ENCODE results near the gene COBL.

The COBL gene

DNA sequence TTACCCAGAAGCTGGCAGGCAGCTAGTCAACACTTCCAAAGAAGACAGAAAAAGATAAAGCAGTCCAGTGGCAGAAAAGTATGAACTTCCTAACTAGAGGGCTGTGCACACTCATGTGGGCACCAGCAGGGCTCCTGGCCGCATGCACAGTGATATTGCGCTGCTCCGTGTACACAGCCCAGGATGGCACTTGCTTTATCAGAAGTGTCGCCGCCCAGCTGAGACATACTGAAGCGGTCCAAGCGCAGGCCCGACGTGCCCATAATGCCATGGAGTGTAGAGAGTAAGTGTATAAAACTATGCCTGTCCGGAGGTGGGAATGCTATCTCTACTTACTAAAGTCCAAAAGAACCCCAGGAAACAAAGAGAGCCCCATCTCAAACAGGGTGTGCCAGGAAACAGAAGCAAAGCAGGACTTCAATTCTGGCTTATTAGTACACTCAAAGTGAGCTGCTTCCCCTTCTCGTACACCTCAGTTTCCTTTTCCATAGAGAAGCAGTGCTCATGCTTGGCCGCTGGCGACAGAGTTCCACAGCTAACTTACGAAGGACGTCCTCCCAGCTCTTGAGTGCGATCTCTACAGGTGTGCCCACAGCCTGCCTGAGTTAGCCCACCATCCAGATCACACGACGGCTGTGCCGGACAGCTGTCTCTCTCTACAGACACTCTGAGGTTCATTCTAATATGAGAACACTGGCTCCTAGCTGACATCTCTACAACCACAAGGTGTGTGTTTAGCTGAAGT is 234.3 kb downstream of the COBL start:
- no peak for DNase-seq (ENCODE audit: extremely low read depth in 1 of 2, low read depth in 1 of 2)

DNA sequence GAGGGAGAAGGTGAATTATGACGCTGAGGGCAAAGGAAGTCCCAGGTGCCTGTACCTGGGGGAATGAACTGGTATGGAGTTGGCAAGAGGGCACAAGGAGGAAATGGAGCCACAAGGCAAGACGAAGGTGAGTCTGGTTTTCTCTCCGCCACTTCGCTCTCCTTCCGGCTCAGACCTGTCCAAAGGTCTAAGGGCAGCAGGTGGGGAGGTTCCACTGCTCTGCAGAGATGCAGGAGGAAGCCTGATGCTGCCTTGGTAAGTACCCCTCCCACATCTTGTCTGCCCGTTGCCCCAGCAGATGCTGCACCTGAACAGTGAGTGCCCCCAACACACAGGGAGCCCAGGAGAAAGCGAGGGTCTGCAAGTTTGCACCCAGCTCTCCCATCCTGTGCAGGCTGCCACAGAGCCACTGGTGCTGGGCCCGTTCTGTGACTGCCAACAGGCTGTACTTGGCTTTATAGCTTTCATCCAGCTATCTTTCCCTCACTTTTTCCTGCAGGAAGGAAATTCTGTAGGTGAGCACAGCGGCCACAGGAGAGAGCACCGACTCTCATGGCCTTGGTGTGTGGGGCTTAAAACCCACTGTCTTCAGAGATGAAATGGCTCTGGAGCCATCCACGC is 235.2 kb downstream of the COBL start:
- no peak for DNase-seq (ENCODE audit: extremely low read depth in 1 of 2, low read depth in 1 of 2)

DNA sequence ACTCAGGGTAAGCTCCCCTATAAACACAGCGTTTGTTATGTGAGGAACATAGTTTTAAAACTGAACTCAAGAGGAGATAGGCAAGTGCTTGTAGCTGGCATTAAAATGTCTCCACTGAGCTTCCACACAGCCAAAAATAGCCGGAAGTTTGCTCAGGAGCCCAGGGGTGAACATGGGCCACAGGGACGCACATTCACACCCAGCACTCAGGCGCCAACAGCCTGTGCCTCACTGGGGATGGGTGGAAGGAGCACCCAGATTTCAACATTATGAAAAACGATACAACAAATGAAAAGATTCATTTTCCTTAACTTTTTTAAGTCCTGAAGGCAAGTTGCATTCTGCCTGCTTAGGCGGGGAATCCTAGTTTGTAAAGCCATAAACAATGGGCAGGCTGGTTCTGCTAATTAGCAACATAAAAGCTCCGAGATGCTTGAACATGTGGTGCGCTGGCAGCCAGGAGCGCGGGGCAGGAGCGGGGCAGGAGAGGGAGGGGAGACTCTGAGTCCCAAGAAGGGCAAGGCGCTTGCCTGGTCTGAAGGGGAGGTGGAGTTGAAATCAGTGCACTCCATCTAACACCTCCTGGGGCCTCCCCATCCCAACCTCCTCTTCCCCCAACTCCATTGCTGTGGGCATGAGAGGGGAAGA is 235.9 kb downstream of the COBL start:
- DNase-seq (ENCODE audit: extremely low read depth in 1 of 2, low read depth in 1 of 2) = no peak

DNA sequence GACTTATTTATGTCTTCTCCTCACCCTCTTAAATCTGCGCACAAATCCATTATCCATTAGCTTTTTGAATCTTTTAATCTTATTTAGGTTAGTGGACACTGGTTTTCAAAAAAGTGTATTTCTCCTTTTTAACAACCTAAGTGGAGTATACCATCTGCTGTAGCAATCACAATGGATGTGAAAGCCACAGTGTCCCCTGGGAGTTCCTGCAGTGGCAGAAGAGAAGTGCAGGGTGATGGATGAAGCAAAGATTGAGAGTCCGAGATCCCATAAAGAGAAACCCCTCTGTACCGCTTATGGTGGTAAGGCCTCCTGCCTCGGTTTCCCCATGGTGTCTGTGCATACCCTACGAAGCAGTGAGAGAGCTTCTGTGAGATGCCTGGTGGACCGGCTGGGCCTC is 236.4 kb downstream of the COBL start:
- DNase-seq (ENCODE audit: extremely low read depth in 1 of 2, low read depth in 1 of 2) = no peak

DNA sequence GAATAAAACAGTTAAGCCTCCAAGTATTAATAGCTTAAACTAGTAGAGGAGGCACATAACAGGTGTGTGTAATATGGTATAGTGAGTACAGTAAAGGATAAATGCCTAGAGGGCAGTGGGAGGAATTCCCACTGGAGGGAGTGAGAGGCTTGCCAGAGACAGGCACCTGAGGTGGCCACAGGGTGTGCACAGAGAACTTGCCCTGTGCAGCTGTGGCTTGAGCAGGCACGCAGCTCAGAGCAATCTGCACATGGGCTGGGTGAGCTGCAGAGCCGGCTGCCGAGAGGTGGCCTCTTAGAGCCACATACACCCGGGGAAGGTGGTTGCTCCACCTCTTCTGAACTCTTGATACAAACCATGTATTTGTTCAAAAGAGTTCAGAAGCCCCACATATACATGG is 237.1 kb downstream of the COBL start:
- no peak for DNase-seq (ENCODE audit: extremely low read depth in 1 of 2, low read depth in 1 of 2)

DNA sequence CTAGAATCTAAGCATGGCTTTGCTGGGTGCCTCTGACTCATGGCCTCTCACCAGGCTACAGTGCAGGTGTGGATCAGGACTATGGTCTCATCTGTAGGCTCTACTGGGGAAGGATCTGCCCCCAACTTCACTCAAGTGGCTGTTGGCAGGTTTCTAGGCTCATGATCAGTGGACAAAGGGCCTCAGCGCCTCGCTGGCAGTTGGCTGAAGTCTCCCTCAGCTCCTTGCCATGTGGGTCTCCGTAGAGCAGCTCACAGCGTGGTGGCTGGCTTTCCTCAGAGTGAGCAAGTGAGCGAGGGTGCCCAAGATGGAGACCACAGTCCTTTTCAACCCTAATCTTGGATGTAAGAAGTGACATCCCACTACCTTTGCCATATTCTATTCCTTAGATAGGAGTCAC is 238.0 kb downstream of the COBL start:
- no peak for DNase-seq (ENCODE audit: extremely low read depth in 1 of 2, low read depth in 1 of 2)

DNA sequence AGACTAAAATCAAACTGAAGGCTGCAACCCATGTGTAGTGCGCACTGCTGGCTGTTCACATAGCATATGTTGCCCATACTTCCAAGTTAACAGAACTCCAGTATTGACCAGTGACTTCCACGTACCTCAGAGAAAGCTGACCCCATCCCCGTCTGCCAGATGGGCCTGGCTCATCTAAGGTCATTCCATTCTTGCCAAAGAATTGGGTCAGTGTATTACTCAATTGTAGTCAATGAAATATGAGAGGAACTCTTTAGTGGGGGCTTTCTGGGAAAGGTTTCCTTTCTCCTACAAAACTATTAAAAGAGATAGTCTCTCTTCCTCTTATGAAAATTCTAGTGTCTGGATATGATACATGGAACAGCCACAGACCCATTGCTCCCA is 238.6 kb downstream of the COBL start:
- no peak for DNase-seq (ENCODE audit: extremely low read depth in 1 of 2, low read depth in 1 of 2)

DNA sequence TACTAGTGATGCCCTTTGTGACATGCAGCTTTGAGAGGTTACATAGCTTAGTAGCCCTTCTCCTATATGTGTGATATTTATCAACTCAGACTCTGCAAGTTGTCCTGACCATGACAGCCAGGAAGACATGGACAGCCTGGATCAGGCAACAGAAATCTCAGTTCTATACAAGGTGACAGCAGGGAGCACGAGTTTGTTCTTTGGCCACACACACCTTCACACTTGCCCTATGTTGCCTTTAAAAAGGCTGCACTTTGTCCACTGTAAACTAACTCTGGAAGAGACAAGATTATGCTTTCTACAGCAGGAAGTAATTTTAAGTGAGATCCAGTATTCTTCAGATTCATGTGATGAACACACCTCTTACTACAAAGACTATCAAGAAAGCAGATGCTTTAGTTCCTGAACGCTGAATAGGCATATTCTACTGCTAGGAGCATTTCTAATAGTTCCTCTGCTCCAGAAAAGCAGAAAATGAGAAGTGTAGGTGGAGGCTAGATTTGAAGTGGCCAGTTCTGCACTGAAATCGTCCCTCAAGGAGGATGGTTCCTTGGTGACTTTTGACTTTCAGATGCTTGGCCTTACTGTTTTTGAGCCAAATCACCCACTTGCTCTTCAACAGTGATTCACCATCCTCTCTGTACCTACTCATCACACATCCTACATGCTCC is 239.2 kb downstream of the COBL start:
- no peak for DNase-seq (ENCODE audit: extremely low read depth in 1 of 2, low read depth in 1 of 2)

DNA sequence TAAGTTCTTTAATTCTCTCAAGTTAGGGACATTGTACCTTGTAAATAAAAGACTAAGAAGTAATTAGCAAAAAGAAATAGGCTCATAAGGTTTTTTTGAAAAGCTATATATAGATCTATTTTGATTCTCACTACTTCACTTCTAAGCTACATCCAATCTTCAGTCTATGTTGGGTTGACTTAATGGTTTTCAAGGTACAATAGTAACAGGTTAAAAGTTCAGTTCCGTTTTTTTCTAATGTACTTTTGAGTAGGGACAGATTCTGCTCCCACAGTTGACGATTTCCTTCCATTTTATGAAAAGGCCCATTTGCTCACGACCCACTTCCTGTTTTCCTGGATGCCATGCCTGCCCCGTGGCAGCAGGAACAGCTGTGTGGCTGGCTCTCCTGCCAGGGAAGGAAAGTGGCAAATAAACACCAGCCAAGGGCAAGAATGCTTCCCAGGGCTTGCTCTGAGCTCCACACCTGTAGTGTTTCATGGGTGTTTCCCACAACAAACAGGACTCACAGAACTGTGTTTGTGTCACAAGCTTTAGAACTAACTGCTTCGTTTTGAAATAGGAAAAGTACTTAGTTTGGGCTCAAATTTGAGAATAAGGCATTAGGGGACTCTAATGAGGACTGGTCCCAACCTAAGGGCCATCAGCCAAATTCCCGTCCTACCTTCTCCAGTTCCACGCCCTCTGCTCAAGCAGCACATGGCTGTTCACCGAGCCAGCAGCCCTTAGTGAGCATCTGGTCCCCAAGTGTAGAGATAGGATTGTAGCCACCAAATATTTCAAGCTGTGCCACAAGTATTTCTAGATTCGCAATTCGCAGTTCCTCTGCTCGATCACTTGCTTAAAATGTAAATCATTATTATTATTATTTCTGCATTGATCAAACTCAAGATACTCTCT is 240.7 kb downstream of the COBL start:
- DNase-seq (ENCODE audit: extremely low read depth in 1 of 2, low read depth in 1 of 2) = no peak

DNA sequence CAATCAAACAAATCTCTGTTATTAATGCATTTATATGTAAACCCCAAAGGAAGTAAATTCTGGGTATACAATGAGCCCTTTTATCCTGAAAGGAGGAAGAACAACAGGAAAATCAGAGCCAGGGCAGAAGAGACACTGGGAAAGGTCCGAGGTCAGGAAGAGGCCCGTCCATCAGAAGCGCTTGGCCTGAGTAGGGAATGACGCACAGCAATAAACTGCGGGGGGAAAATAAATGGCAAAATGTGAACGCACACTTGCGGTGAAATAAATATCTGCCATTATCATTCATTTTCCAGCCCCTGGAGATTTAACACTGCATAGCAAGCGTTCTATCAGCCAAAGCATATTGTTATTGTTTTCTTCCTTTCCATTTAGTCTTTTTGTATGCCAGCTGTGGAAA is 243.4 kb downstream of the COBL start:
- no peak for DNase-seq (ENCODE audit: extremely low read depth in 1 of 2, low read depth in 1 of 2)

DNA sequence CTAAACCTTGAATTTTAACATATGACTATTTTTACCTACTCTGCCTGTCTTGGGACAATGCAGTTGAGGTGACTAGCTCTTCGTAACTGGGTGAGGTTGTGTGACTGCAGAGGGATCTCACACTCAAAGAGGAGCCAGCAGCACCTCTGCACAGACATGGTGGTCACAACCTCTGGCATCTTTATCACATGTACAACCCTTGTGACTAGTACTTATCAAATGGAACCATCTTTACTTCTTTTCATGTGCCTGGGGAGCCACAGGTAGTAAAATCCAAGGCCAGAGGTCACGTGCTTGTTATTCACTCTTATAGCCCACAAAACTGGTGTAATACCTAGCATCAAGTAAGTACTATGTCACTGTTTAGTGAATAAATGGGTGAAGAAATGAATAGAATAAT is 244.3 kb downstream of the COBL start:
- DNase-seq (ENCODE audit: extremely low read depth in 1 of 2, low read depth in 1 of 2) = no peak

DNA sequence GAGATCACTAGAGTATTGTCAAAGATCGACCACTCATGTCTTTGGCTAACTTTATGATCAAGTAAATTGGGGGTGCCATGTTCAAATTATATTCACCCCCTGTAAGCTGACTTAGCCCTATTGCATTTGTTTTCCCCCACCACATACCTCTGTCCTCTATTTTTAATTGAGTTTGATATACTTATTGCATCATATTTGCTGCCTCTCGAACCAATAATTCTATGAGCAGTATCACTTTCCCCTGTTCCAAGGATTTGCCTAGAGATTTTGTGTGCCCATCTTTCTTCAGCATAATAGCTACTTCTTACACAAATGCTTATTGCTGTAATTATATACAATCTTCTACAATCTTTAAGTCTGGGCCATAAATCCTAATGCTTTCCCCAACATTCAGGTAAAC is 245.2 kb downstream of the COBL start:
- no peak for DNase-seq (ENCODE audit: extremely low read depth in 1 of 2, low read depth in 1 of 2)

DNA sequence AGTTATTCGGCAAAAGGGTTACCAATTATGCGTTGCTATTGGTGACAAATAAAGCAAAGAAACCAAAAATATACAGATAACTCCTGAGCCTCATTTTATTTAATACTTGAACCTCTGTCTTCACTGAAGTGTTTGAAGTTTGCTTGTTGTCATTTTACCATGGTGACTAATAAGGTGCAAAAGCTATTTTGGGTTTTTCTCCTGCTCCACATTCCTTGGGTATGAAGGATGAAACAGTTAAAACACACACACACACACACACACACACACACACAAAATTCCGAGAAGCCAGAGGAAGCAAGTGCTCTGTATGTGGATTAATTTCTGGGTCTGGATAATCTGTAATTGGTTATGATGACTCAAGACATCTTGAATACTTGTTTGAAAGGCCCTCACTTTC is 246.5 kb downstream of the COBL start:
- DNase-seq (ENCODE audit: extremely low read depth in 1 of 2, low read depth in 1 of 2) = no peak

DNA sequence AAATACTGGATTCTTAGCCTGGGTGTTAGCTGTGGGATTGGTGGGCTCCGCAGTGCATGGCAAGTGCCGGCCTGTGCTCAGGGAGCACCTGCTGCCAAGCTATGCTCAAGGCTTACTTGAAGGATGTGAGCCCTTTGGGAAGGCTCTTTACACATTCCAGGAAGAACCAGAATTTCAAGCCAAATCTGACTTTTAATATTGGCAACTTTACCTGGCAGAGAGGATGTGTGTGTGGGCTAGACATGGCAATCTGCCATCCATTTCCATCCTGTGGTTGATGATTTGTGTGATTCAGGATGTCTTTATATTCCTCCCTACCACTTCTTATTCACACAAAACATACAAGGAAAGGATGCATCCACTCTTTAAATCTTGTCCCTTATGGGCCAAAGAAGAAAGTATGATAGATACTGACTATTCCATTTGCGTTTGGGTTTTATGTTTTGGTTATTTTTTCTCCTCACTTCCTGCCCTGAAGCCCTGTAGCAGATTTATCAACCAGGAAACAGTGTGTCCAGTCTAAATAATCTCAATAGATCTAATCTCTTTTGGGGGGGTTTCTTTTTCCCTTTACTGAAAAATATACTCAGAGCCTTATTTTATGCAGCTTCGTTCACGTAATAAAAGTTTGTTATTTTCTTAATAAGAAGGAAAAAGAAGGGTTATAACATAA is 247.1 kb downstream of the COBL start:
- DNase-seq (ENCODE audit: extremely low read depth in 1 of 2, low read depth in 1 of 2) = no peak

DNA sequence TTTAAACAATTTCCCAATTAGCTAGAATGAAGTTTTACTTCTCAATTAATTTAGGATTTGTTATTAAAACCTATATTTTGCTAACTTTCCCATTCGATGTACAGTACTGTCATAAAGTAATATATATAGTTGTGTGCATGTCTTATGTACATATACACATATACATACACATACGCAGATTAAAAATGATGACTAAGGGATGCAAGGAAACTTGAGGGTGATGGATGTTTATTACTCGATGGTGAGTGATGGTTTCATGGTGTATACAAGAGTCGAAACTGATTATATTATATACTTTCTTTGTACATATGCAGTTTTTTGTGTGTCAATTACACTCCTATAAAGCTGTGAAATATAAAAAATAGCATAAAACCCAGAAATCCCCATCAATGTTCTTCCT is 248.2 kb downstream of the COBL start:
- no peak for DNase-seq (ENCODE audit: extremely low read depth in 1 of 2, low read depth in 1 of 2)

DNA sequence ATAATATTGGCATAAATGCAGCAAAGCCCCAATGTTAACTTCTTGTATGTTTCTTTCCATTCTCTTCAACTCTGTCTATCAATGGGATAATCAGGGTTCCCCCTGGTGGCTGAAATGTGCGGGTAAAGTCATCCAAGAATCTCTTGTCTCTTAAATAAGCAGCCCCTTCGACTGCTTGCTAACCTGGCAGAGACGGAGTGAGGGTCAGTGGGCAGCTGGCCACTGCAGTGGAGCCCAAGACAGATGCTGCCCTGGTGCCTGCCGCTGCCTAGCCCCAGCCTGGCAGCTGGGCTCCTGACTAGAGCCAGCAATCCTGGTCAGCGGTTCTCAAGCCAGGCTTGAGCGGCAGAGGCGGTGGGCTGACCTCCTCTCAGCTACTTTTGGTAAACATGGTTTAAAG is 248.9 kb downstream of the COBL start:
- peak in 1 of 2 donors; percentile 3 for DNase-seq (ENCODE audit: extremely low read depth in 1 of 2, low read depth in 1 of 2)

DNA sequence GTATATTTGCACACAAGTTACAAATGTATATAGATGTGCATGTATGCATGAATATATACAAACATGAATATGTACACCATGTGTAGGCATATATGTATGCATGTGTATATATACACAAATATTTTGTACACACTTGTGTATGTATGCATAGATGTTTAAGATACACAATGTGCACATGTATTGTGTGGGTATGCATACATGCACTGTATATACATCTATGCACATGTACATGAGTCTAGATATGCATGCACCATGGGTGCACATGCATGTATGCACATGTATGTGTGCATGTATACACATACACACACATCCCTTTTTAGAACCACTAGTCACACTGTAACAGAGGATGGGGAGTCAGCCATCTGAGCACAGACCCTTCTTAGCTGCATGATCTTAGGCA is 249.4 kb downstream of the COBL start:
- DNase-seq (ENCODE audit: extremely low read depth in 1 of 2, low read depth in 1 of 2) = no peak

DNA sequence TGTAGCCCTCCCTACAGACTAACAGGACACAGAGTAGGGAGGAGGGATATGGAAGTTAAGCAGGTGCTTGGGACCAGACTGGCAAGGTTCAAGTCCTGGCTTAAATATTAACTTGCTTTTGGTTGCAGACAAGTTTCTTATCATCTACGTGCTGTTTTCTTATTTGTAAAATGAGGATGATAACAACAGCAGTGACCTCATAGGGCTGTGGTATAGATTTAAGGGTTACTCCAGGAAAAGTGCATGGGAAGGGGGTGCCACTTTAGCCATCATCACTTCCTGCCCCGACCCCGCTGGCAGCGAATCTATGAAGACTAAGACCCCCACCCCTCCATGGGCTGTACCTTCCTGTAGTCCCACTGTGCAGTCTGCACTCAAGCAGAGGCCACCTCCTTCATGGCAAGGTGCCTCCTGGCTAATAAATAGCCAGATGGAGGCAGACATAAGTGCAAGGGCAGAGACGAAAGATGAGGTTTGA is 250.2 kb downstream of the COBL start:
- DNase-seq (ENCODE audit: extremely low read depth in 1 of 2, low read depth in 1 of 2) = no peak

DNA sequence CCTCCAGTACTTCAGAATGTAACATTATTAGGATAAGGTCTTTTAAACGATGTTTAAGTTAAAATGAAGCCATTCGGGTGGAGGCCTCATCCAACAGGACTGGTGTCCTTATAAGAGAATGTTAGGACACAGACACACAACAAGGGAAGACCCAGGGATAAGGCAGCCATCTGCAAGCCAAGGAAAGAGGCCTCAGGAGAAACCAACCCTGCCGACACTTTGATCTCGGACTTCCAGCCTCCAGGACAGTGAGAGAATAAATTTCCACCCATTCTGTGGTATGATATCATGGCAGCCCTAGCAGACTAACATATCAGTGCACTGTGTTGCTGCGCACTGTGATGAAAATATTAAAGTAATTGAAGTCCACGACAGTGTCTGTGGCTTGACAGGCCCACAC is 250.8 kb downstream of the COBL start:
- no peak for DNase-seq (ENCODE audit: extremely low read depth in 1 of 2, low read depth in 1 of 2)

DNA sequence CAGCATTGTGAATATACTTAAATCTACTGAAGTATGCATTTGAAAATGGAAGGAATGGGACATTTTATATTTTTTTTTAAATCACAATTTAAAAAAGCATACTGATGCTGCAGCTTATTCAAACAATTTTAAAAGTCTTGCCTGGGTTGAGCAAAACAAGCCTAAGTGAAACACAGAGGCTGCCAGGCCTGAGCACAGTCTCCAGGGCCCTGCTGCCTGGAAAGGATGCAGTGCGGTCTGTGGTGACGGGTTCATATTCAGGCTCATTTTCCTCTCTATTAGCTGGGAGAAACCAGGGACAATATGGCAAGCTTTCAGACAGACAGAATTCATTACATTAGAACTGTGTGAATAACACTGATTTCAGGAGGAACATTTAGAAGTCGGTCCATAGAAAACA is 251.9 kb downstream of the COBL start:
- DNase-seq (ENCODE audit: extremely low read depth in 1 of 2, low read depth in 1 of 2) = no peak

All from stimulated activated CD8-positive, alpha-beta memory T cell treated with anti-CD3 and anti-CD28 coated beads, Interleukin-7, amount 100 ng/mL, for 48 hours (primary cell).